ENCODE data around the gene RBPMS2. TPM values are rescaled to one million over a fixed set of nuclear protein-coding genes. Genes with fewer than 3 reads are reported as not detected.

Gene RBPMS2
- total RNA-seq, 4 donors from 2014 or later, result 0.22 to 5.4 (median 1.8) TPM

GRCh38 chr15:64717735-64718495, 57.5 kb downstream of the RBPMS2 start:
- WGBS, 2 donors, result 56% methylated on average over 18 of the region's 18 CpGs
- no peaks in the 10 kb centered on the region for H3K9me3 ChIP-seq
- peak overlapping the region in 3 of 4 donors; percentile 45 to 83 (median 80) for H3K27ac ChIP-seq
- DNase-seq (ENCODE audit: low spot score in 2 of 2), result no peak
- no peaks in the 10 kb centered on the region for H3K36me3 ChIP-seq
- TF ChIP-seq EP300 (IDR thresholded peaks at IDR 0.05) (no peak), POLR2A (IDR thresholded peaks at IDR 0.05) (no peak)
- TF ChIP-seq, protein P1, sequence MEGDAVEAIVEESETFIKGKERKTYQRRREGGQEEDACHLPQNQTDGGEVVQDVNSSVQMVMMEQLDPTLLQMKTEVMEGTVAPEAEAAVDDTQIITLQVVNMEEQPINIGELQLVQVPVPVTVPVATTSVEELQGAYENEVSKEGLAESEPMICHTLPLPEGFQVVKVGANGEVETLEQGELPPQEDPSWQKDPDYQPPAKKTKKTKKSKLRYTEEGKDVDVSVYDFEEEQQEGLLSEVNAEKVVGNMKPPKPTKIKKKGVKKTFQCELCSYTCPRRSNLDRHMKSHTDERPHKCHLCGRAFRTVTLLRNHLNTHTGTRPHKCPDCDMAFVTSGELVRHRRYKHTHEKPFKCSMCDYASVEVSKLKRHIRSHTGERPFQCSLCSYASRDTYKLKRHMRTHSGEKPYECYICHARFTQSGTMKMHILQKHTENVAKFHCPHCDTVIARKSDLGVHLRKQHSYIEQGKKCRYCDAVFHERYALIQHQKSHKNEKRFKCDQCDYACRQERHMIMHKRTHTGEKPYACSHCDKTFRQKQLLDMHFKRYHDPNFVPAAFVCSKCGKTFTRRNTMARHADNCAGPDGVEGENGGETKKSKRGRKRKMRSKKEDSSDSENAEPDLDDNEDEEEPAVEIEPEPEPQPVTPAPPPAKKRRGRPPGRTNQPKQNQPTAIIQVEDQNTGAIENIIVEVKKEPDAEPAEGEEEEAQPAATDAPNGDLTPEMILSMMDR (IDR thresholded peaks at IDR 0.05), result no peak
- H3K4me1 ChIP-seq, result peaks cover 0 to 15% (median 7%) of the 10 kb centered on the region in 4 donors
- H3K27me3 ChIP-seq, result no peaks in the 10 kb centered on the region
- H3K4me3 ChIP-seq, result peak overlapping the region in 1 of 4 donors; percentile 7

- TF ChIP-seq EP300 (IDR thresholded peaks at IDR 0.05) (no peak), POLR2A (IDR thresholded peaks at IDR 0.05) (no peak)
- TF ChIP-seq, protein P1 (IDR thresholded peaks at IDR 0.05), result no peak
- no peak overlapping the region for H3K4me3 ChIP-seq
- H3K4me1 ChIP-seq, result peaks cover 0 to 15% (median 7%) of the 10 kb centered on the region in 4 donors
- no peak for DNase-seq (ENCODE audit: low spot score in 2 of 2)
- no peaks in the 10 kb centered on the region for H3K36me3 ChIP-seq
- 88 to 94% methylated on average over 7 of the region's 7 CpGs for WGBS, 2 donors
- no peaks in the 10 kb centered on the region for H3K9me3 ChIP-seq
- peak overlapping the region in 2 of 4 donors; percentile 80 to 83 for H3K27ac ChIP-seq
- H3K27me3 ChIP-seq, result no peaks in the 10 kb centered on the region
Observed at GRCh38 chr15:64717130-64717529, 58.3 kb downstream of the RBPMS2 start.

DNA sequence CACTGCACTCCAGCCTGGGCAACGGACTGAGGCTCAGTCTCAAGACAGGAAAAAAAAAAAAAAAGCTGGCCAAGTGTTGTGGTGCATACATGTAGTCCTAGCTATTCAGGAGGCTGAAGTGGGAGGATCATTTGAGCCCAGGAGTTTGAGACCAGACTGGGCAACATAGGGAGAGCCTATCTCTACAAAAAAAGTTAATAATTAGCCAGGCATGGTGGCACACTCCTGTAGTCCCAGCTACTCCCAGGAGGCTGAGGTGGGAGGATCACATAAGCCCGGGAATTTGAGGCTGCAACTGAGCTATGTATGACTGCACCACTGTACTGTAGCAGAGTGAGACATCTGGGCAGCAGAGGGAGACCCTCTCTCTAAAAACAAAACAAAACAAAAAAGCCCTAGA, 58.9 kb downstream of the RBPMS2 start:
- no peak for DNase-seq (ENCODE audit: low spot score in 2 of 2)
- TF ChIP-seq, protein P1 (IDR thresholded peaks at IDR 0.05), result no peak
- no peak for TF ChIP-seq EP300 (IDR thresholded peaks at IDR 0.05)
- Histone ChIP-seq H3K27ac (no peak overlapping the region), H3K27me3 (no peaks in the 10 kb centered on the region), H3K4me1 (peaks cover 0 to 15% (median 7%) of the 10 kb centered on the region in 4 donors), H3K9me3 (no peaks in the 10 kb centered on the region), H3K36me3 (no peaks in the 10 kb centered on the region), H3K4me3 (no peak overlapping the region)
- WGBS, 2 donors, result 80 to 84% methylated on average over 2 of the region's 2 CpGs

DNA sequence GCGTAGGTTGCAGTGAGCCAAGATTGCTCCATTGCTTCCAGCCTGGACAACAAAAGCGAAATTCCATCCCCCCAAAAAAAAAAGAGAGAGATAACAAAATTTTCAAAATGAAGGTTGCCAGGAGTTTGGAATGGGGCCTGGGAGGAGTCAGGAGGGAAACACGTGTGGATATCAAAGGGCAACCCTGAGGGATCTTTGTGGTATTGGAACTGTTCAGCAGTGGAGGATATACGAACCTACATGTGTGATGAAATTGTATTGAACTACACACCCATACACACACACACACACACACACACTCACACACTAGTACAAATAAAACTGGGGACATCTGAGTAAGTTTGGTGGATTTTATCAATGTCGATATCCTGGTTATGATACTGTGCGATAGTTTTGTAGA, 61.8 kb downstream of the RBPMS2 start:
- TF ChIP-seq POLR2A (IDR thresholded peaks at IDR 0.05), result no peak
- TF ChIP-seq EP300 (IDR thresholded peaks at IDR 0.05), result no peak
- 77 to 83% methylated on average over 6 of the region's 6 CpGs for WGBS, 2 donors
- no peaks in the 10 kb centered on the region for H3K9me3 ChIP-seq
- no peak overlapping the region for H3K4me3 ChIP-seq
- no peaks in the 10 kb centered on the region for H3K36me3 ChIP-seq
- no peak overlapping the region for H3K27ac ChIP-seq
- no peaks in the 10 kb centered on the region for H3K27me3 ChIP-seq
- H3K4me1 ChIP-seq, result peaks cover 0 to 9% (median 5%) of the 10 kb centered on the region in 4 donors
- DNase-seq (ENCODE audit: low spot score in 2 of 2), result no peak

DNA sequence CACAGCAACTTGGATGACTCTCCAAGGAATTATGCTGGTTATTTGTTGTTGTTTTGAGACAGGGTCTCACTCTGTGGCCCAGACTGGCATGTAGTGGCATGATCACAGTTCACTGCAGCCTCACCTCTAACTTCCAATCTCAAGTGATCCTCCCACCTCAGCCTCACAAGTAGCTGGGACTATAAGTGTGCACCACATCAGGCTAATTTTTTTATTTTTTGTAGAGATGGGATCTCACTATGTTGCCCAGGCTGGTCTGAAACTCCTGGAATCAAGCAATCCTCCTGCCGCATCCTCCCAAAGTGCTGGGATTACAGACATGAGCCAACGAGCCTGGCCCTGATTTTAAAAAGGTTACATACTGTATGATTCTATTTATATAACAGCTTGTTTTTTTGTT, 63.0 kb downstream of the RBPMS2 start:
- WGBS, 2 donors, result 71 to 79% methylated on average over 2 of the region's 2 CpGs
- H3K4me3 ChIP-seq, result no peak overlapping the region
- DNase-seq (ENCODE audit: low spot score in 2 of 2), result no peak
- TF ChIP-seq, protein P1 (IDR thresholded peaks at IDR 0.05), result no peak
- no peak for TF ChIP-seq POLR2A (IDR thresholded peaks at IDR 0.05)
- H3K9me3 ChIP-seq, result no peaks in the 10 kb centered on the region
- no peaks in the 10 kb centered on the region for H3K36me3 ChIP-seq
- H3K27me3 ChIP-seq, result no peaks in the 10 kb centered on the region
- no peaks in the 10 kb centered on the region for H3K4me1 ChIP-seq
- no peak overlapping the region for H3K27ac ChIP-seq
